ENCODE data around the gene TUBGCP6. TPM values are rescaled to one million over a fixed set of nuclear protein-coding genes. Genes with fewer than 3 reads are reported as not detected.
A peak's percentile ranks its signal among the peaks of the same experiment; 100 is the strongest.

TUBGCP6 gene
- total and polyA plus RNA-seq, 9 donors: 21.4 to 35.3 (median 26.2) TPM

DNA sequence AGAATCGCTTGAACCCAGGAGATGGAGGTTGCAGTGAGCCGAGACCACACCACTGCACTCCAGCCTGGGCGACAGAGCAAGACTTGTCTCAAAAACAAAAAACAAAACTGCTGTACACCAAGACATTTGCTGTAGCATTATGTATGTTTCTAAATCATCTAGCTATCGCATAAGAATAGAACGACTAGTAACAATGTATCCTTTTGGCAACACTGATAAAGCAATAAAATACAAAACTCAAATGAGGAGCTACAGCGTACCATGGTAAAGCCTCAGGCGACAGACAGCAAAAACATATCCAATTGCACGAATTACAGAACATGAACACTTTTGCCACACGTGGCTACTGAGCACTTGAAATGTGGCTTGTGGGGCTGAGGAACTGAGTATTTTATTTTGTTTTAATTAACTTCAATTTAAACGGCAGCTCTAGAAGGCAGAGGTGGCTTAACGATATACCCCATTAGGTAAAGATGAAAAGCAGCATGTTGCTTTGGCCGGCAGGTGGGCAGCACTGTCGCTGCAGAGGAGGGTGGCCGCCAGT lies 2.3 kb downstream of the TUBGCP6 start:
- peaks cover 38% of the 10 kb centered on the region for H3K36me3 ChIP-seq (ENCODE audit: control insufficient read depth, insufficient read depth, low read length)
- no peak overlapping the region for H3K27ac ChIP-seq (ENCODE audit: low read length)
- peaks cover 37% of the 10 kb centered on the region for H3K4me1 ChIP-seq (ENCODE audit: control insufficient read depth, insufficient read depth, low read length)
- H3K4me3 ChIP-seq (ENCODE audit: low read length): peak overlapping the region; percentile 11
- 60% methylated on average over 2 of the region's 14 CpGs for WGBS (ENCODE audit: insufficient coverage)
- no peak for DNase-seq
- no peaks in the 10 kb centered on the region for H3K27me3 ChIP-seq (ENCODE audit: control insufficient read depth, insufficient read depth, low read length)
- no peaks in the 10 kb centered on the region for H3K9me3 ChIP-seq (replicated peaks; ENCODE audit: control insufficient read depth, low read depth, low read length)

- Histone ChIP-seq H3K9me3 (replicated peaks; ENCODE audit: control insufficient read depth, low read depth, low read length) (no peaks in the 10 kb centered on the region), H3K4me3 (ENCODE audit: low read length) (no peak overlapping the region), H3K27me3 (ENCODE audit: control insufficient read depth, insufficient read depth, low read length) (no peaks in the 10 kb centered on the region), H3K27ac (ENCODE audit: low read length) (no peak overlapping the region), H3K4me1 (ENCODE audit: control insufficient read depth, insufficient read depth, low read length) (peaks cover 28% of the 10 kb centered on the region), H3K36me3 (ENCODE audit: control insufficient read depth, insufficient read depth, low read length) (peaks cover 33% of the 10 kb centered on the region)
- WGBS (ENCODE audit: insufficient coverage): 84% methylated on average over 6 of the region's 9 CpGs
- no peak for DNase-seq
Observed at GRCh38 chr22:50238755-50239154, 6.1 kb downstream of the TUBGCP6 start.

- 60% methylated on average over 8 of the region's 11 CpGs for WGBS (ENCODE audit: insufficient coverage)
- H3K9me3 ChIP-seq (replicated peaks; ENCODE audit: control insufficient read depth, low read depth, low read length): no peaks in the 10 kb centered on the region
- no peak overlapping the region for H3K27ac ChIP-seq (ENCODE audit: low read length)
- H3K27me3 ChIP-seq (ENCODE audit: control insufficient read depth, insufficient read depth, low read length): no peaks in the 10 kb centered on the region
- peaks cover 11% of the 10 kb centered on the region for H3K4me1 ChIP-seq (ENCODE audit: control insufficient read depth, insufficient read depth, low read length)
- DNase-seq: no peak
- H3K36me3 ChIP-seq (ENCODE audit: control insufficient read depth, insufficient read depth, low read length): peaks cover 40% of the 10 kb centered on the region
- no peak overlapping the region for H3K4me3 ChIP-seq (ENCODE audit: low read length)
Observed at GRCh38 chr22:50236731-50237409, 8.0 kb downstream of the TUBGCP6 start.

- H3K9me3 ChIP-seq (replicated peaks; ENCODE audit: control insufficient read depth, low read depth, low read length): no peaks in the 10 kb centered on the region
- peaks cover 2% of the 10 kb centered on the region for H3K4me1 ChIP-seq (ENCODE audit: control insufficient read depth, insufficient read depth, low read length)
- no peak overlapping the region for H3K27ac ChIP-seq (ENCODE audit: low read length)
- 94% methylated on average over 15 of the region's 18 CpGs for WGBS (ENCODE audit: insufficient coverage)
- no peak for DNase-seq
- peaks cover 36% of the 10 kb centered on the region for H3K36me3 ChIP-seq (ENCODE audit: control insufficient read depth, insufficient read depth, low read length)
- no peak overlapping the region for H3K4me3 ChIP-seq (ENCODE audit: low read length)
- no peaks in the 10 kb centered on the region for H3K27me3 ChIP-seq (ENCODE audit: control insufficient read depth, insufficient read depth, low read length)
Observed at GRCh38 chr22:50233223-50233622, 11.6 kb downstream of the TUBGCP6 start.

DNA sequence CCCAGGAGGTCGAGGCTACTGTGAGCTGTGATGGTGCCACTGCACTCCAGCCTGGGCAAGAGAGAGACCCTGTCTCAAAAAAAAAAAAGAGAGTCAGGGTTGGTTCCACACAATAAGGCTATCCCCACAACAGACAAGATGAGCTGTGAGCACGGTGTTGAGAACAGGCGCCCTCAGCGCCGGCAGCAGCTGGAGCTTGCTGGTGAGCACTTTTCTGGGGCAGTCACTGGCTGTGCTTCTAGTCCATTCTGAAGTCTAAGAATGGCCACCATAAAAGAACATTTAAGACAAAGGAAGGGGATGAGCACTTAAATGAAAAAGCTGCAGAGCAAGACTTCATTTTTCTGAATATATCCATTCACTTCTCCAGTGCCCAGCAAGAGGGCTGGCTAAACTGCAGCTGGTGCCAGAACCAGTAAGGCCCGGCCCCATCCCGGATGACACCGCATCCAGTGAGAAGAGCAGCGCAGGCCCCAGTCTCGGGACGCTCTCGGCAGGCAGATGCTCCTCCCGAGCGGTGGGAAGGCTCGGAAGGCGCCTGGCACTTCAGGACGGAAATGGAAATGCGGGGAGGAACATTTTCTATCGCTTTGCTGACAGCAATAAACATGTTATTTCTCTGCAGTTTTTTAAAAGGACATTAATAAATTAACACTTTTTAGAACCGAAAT lies 12.2 kb downstream of the TUBGCP6 start:
- Histone ChIP-seq H3K27me3 (ENCODE audit: control insufficient read depth, insufficient read depth, low read length) (no peaks in the 10 kb centered on the region), H3K4me3 (ENCODE audit: low read length) (no peak overlapping the region), H3K4me1 (ENCODE audit: control insufficient read depth, insufficient read depth, low read length) (peaks cover 2% of the 10 kb centered on the region), H3K36me3 (ENCODE audit: control insufficient read depth, insufficient read depth, low read length) (peaks cover 37% of the 10 kb centered on the region), H3K9me3 (replicated peaks; ENCODE audit: control insufficient read depth, low read depth, low read length) (no peaks in the 10 kb centered on the region), H3K27ac (ENCODE audit: low read length) (no peak overlapping the region)
- no peak for DNase-seq
- 90% methylated on average over 18 of the region's 20 CpGs for WGBS (ENCODE audit: insufficient coverage)

DNA sequence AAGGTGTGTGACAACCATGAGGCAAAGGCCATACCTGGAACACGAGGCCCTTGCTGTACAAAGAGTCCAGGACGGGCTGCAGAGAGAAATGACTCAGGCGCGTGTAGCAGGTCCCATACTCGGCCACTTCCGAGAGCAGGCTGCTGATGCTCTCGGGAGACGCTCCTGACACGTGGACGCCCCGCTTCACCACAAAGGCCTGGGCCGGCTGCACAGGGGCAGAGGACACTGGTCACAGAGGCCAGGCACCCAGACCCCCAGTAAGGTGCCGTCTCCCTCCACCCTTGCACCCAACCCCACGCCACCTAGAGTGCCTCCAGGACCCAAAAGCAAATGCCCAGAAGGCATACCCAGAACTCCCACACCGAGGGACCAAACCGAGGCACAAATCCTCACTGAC lies 15.5 kb downstream of the TUBGCP6 start:
- Histone ChIP-seq H3K4me3 (ENCODE audit: low read length) (no peak overlapping the region), H3K36me3 (ENCODE audit: control insufficient read depth, insufficient read depth, low read length) (peaks cover 49% of the 10 kb centered on the region)
- WGBS (ENCODE audit: insufficient coverage): 93% methylated on average over 14 of the region's 16 CpGs

GRCh38 chr22:50228366-50228765 lies 16.5 kb downstream of the TUBGCP6 start:
- DNase-seq: no peak
- peaks cover 52% of the 10 kb centered on the region for H3K36me3 ChIP-seq (ENCODE audit: control insufficient read depth, insufficient read depth, low read length)
- 90% methylated on average over 7 of the region's 9 CpGs for WGBS (ENCODE audit: insufficient coverage)
- no peaks in the 10 kb centered on the region for H3K9me3 ChIP-seq (replicated peaks; ENCODE audit: control insufficient read depth, low read depth, low read length)
- H3K27ac ChIP-seq (ENCODE audit: low read length): no peak overlapping the region
- H3K4me3 ChIP-seq (ENCODE audit: low read length): no peak overlapping the region
- H3K27me3 ChIP-seq (ENCODE audit: control insufficient read depth, insufficient read depth, low read length): no peaks in the 10 kb centered on the region
- H3K4me1 ChIP-seq (ENCODE audit: control insufficient read depth, insufficient read depth, low read length): peaks cover 4% of the 10 kb centered on the region

More for the DNA sequence above, 15.5 kb downstream of the TUBGCP6 start:
- Histone ChIP-seq H3K4me1 (ENCODE audit: control insufficient read depth, insufficient read depth, low read length) (peaks cover 4% of the 10 kb centered on the region), H3K27me3 (ENCODE audit: control insufficient read depth, insufficient read depth, low read length) (no peaks in the 10 kb centered on the region), H3K9me3 (replicated peaks; ENCODE audit: control insufficient read depth, low read depth, low read length) (no peaks in the 10 kb centered on the region), H3K27ac (ENCODE audit: low read length) (no peak overlapping the region)
- no peak for DNase-seq

- no peak overlapping the region for H3K27ac ChIP-seq (ENCODE audit: low read length)
- H3K9me3 ChIP-seq (replicated peaks; ENCODE audit: control insufficient read depth, low read depth, low read length): no peaks in the 10 kb centered on the region
- peaks cover 4% of the 10 kb centered on the region for H3K4me1 ChIP-seq (ENCODE audit: control insufficient read depth, insufficient read depth, low read length)
- no peak overlapping the region for H3K4me3 ChIP-seq (ENCODE audit: low read length)
- H3K36me3 ChIP-seq (ENCODE audit: control insufficient read depth, insufficient read depth, low read length): peaks cover 54% of the 10 kb centered on the region
- no peak for DNase-seq
- 89% methylated on average over 20 of the region's 25 CpGs for WGBS (ENCODE audit: insufficient coverage)
- no peaks in the 10 kb centered on the region for H3K27me3 ChIP-seq (ENCODE audit: control insufficient read depth, insufficient read depth, low read length)
Observed at GRCh38 chr22:50227579-50228215, 17.1 kb downstream of the TUBGCP6 start.

DNA sequence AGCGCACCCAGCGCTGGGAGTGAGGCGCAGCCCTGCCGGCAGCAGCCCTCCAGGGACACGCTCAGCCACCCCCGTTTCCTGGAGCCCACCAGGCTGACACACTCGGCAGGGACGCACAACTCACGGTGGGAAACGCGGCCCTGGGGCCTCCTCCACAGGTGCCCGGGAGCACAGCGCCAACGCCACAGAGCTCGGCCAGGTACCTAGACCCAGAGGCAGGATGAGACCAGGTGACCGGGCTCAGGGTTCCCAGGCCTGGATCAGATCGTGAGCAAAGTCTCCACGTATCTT lies 18.0 kb downstream of the TUBGCP6 start:
- H3K27ac ChIP-seq (ENCODE audit: low read length): no peak overlapping the region
- DNase-seq: no peak
- peaks cover 63% of the 10 kb centered on the region for H3K36me3 ChIP-seq (ENCODE audit: control insufficient read depth, insufficient read depth, low read length)
- H3K4me3 ChIP-seq (ENCODE audit: low read length): no peak overlapping the region
- H3K4me1 ChIP-seq (ENCODE audit: control insufficient read depth, insufficient read depth, low read length): peaks cover 4% of the 10 kb centered on the region
- H3K9me3 ChIP-seq (replicated peaks; ENCODE audit: control insufficient read depth, low read depth, low read length): no peaks in the 10 kb centered on the region
- 87% methylated on average over 18 of the region's 18 CpGs for WGBS (ENCODE audit: insufficient coverage)
- no peaks in the 10 kb centered on the region for H3K27me3 ChIP-seq (ENCODE audit: control insufficient read depth, insufficient read depth, low read length)

DNA sequence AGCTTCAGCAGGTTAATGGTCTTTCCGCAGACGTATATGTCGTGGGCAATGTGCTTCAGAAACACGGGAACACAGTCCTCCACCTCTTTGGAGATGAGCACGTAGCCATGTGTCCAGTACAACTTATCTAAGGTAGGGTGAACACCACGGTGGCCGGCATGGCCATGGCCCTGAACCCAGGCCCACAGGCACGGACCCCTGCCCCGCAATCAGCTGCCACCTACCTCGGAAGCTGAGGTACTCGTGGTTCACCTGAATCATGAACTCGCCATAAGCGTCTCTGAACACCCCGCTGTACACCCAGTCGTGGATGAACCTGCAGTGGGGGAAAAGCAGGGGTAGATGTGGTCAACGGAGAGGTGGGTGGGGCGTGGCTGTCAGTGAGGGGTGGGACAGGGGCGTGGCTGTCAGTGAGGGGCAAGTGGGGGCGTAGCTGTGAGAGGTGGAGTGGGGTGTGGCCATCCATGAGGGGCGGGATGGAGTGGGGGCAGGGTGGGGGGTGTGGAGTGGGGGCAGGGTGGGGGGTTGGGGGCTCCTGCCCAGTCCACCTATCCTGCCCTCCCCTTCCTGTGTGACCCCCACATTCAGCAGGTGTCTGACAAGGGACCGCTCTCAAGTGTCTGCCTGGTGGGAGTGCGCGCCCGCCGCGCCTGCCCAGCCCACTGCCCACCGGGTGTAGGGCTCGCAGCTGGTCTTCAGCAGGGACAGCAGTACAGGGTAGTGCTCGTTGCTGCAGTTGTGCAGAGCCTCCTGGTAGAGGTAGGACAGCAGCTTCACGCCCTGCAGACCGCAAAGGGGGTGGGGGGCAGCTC lies 18.6 kb downstream of the TUBGCP6 start:
- no peak overlapping the region for H3K27ac ChIP-seq (ENCODE audit: low read length)
- peaks cover 4% of the 10 kb centered on the region for H3K4me1 ChIP-seq (ENCODE audit: control insufficient read depth, insufficient read depth, low read length)
- no peak for DNase-seq
- no peaks in the 10 kb centered on the region for H3K9me3 ChIP-seq (replicated peaks; ENCODE audit: control insufficient read depth, low read depth, low read length)
- no peak overlapping the region for H3K4me3 ChIP-seq (ENCODE audit: low read length)
- no peaks in the 10 kb centered on the region for H3K27me3 ChIP-seq (ENCODE audit: control insufficient read depth, insufficient read depth, low read length)
- 91% methylated on average over 27 of the region's 31 CpGs for WGBS (ENCODE audit: insufficient coverage)
- peaks cover 69% of the 10 kb centered on the region for H3K36me3 ChIP-seq (ENCODE audit: control insufficient read depth, insufficient read depth, low read length)

All from muscle of leg (tissue), 11 donors.